AG09319 (cell line): ENCODE results near the gene SLITRK6.
"Not testable (repeated sequence)": the region's sequence is repeated elsewhere in the genome, so short reads cannot be mapped to it uniquely, and the experiment has no call there.

Source experiments
- DNase-seq: peaks from one replicate; pipeline ENCODE4 v3.0.0-alpha.2; 2010; ENCODE audit warnings: low read depth; ENCODE audit errors: extremely low read depth
- TF ChIP-seq, protein P1 (sequence below): IDR thresholded peaks from 2 replicates; pipeline ENCODE4 v1.5.1; 2011; ENCODE audit warnings: low read depth, mild to moderate bottlenecking, inconsistent platforms, low read length, moderate library complexity

Gene SLITRK6

GRCh38 chr13:85797311-85797710 is 1.9 kb downstream of the SLITRK6 start:
- TF ChIP-seq, protein P1, sequence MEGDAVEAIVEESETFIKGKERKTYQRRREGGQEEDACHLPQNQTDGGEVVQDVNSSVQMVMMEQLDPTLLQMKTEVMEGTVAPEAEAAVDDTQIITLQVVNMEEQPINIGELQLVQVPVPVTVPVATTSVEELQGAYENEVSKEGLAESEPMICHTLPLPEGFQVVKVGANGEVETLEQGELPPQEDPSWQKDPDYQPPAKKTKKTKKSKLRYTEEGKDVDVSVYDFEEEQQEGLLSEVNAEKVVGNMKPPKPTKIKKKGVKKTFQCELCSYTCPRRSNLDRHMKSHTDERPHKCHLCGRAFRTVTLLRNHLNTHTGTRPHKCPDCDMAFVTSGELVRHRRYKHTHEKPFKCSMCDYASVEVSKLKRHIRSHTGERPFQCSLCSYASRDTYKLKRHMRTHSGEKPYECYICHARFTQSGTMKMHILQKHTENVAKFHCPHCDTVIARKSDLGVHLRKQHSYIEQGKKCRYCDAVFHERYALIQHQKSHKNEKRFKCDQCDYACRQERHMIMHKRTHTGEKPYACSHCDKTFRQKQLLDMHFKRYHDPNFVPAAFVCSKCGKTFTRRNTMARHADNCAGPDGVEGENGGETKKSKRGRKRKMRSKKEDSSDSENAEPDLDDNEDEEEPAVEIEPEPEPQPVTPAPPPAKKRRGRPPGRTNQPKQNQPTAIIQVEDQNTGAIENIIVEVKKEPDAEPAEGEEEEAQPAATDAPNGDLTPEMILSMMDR, result no peak
- DNase-seq, result no peak

- TF ChIP-seq, protein P1, result no peak
- DNase-seq, result no peak
Measured at GRCh38 chr13:85785205-85785604, 14.0 kb downstream of the SLITRK6 start.

DNA sequence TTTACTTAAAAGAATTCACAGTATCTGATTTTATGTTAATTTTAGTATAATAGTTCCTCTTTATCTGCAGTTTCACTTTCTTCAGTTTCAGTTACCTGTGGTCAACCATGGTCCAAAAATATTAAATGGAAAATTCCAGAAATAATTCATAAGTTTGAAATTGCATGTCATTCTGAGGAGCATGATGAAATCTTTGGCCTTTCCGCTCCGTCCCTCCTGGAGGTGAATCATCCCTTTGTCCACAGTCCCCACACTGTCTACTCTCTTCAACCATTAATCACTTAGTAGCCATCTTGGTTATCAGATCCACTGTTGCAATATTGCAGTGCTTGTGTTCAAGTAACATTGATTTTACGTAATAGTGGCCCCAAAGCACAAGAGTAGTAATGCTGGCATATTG is 26.9 kb downstream of the SLITRK6 start:
- TF ChIP-seq, protein P1, result no peak
- no peak for DNase-seq

GRCh38 chr13:85771856-85772255 is 27.4 kb downstream of the SLITRK6 start:
- DNase-seq, result no peak
- TF ChIP-seq, protein P1, result no peak

- TF ChIP-seq, protein P1, result no peak
- no peak for DNase-seq
Measured at GRCh38 chr13:85768946-85769345, 30.3 kb downstream of the SLITRK6 start.

- DNase-seq, result no peak
- TF ChIP-seq, protein P1, result no peak
Measured at GRCh38 chr13:85755123-85755522, 44.1 kb downstream of the SLITRK6 start.

DNA sequence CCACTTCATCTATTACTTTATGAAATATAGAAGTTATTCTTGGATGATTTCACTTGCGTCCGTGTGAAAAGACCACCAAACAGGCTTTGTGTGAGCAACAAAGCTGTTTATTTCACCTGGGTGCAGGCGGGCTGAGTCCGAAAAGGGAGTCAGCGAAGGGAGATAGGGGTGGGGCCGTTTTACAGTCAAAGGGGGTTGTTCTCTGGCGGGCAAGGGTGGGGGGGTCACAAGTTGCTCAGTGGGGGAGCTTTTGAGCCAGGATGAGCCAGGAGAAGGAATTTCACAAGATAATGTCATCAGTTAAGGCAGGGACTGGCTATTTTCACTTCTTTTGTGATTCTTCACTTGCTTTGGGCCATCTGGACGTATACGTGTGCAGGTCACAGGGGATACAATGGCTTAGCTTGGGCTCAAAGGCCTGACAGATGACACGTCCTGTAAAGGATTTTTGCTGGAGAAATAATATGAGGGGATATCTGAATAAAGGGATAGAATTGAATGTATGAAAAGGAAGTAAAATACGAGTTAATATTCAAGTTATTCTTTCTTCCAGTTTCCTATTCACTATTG is 55.9 kb downstream of the SLITRK6 start:
- not testable (repeated sequence) for DNase-seq
